ENCODE measurements around the gene VPS9D1. TPM values are rescaled to one million over a fixed set of nuclear protein-coding genes. Genes with fewer than 3 reads are reported as not detected.
A peak's percentile ranks its signal among the peaks of the same experiment; 100 is the strongest.

The VPS9D1 gene
- total RNA-seq, 2 donors from 2014 or later = 9.0 to 11.0 TPM

DNA sequence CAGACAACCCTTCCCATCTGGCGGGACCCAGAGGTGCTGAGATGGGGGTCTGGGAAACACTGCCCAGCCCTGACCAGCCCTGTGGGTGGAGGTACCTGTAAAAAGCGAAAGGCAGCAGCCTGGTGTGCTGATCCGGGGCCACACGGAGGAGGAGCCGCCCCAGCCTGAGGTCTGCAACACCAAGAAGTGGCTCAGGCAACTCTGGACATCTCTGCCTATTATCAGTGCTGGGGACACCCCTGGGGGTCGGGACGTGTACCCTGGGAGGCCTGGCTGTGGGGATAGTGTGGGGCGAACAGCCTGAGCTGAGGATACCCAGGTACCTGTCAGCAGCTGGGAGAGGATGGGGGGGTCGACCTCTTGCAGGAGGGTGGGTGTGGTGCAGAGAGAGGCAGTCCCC, 18.7 kb upstream of the VPS9D1 start:
- ATAC-seq (no peak), DNase-seq (ENCODE audit: low spot score) (no peak)
- peak overlapping the region in 1 of 2 donors; percentile 72 for H3K27ac Mint-ChIP-seq
- no peak overlapping the region for H3K4me3 Mint-ChIP-seq
- H3K36me3 Mint-ChIP-seq = no peaks in the 10 kb centered on the region
- no peaks in the 10 kb centered on the region for H3K9me3 Mint-ChIP-seq
- H3K27me3 Mint-ChIP-seq = no peaks in the 10 kb centered on the region
- peaks cover 14 to 29% of the 10 kb centered on the region in 2 donors for H3K4me1 Mint-ChIP-seq (ENCODE audit: low read depth in 2 of 2)

DNA sequence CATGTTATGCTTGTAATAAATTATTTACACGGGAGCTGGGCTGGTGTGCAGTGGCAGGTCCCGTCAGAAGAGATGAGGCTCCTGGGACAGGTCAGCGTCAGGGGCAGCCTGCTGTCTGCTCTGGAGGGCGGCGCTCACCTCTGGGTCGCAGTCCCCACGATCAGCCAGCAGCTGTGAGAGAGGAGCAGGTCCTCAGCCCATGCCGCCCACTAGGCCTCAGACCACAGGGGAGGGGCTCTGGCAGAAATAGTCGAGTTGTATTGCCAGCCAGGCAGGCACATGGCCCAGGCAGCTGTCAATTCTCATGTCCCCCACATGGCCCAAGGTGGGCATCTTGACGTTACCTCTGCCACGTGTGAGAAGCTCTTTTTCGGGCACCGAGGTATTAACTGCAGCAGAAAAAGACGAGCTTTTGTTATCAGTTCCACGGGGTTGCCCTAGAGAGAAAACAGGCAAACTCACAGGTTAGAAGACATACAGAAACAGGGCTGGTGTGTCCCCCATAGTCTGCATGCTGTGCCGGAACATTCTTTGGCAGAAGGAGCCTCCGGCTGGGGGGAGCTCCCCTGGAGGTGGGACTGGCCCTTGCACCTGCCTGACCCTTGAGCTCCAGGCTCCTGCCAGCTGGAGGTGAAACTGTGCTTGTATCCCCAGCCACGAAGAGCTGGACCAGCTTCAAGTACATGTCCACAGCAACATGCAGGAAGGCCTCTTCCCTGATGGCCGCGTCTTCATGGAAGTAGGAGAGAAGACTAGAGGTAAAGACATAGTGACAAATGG, 18.0 kb upstream of the VPS9D1 start:
- H3K27ac Mint-ChIP-seq = peak overlapping the region; percentile 71 to 72
- H3K36me3 Mint-ChIP-seq = no peaks in the 10 kb centered on the region
- DNase-seq (ENCODE audit: low spot score) (no peak), ATAC-seq (no peak)
- H3K27me3 Mint-ChIP-seq = no peaks in the 10 kb centered on the region
- H3K4me1 Mint-ChIP-seq (ENCODE audit: low read depth in 2 of 2) = peaks cover 14 to 30% of the 10 kb centered on the region in 2 donors
- no peak overlapping the region for H3K4me3 Mint-ChIP-seq
- no peaks in the 10 kb centered on the region for H3K9me3 Mint-ChIP-seq

GRCh38 chr16:89738072-89738377, 17.3 kb upstream of the VPS9D1 start:
- peak overlapping the region; percentile 47 for H3K4me3 Mint-ChIP-seq
- ATAC-seq (peak in 1 of 2 donors; percentile 52), DNase-seq (ENCODE audit: low spot score) (no peak)
- H3K27me3 Mint-ChIP-seq = no peaks in the 10 kb centered on the region
- no peaks in the 10 kb centered on the region for H3K9me3 Mint-ChIP-seq
- no peaks in the 10 kb centered on the region for H3K36me3 Mint-ChIP-seq
- H3K4me1 Mint-ChIP-seq (ENCODE audit: low read depth in 2 of 2) = peaks cover 14 to 30% of the 10 kb centered on the region in 2 donors
- H3K27ac Mint-ChIP-seq = peak overlapping the region; percentile 71 to 79

- ATAC-seq (peak; percentile 52 to 68), DNase-seq (ENCODE audit: low spot score) (no peak)
- H3K36me3 Mint-ChIP-seq = no peaks in the 10 kb centered on the region
- H3K27me3 Mint-ChIP-seq = no peaks in the 10 kb centered on the region
- H3K4me1 Mint-ChIP-seq (ENCODE audit: low read depth in 2 of 2) = peaks cover 14 to 32% of the 10 kb centered on the region in 2 donors
- no peaks in the 10 kb centered on the region for H3K9me3 Mint-ChIP-seq
- H3K4me3 Mint-ChIP-seq = peak overlapping the region; percentile 47
- H3K27ac Mint-ChIP-seq = peak overlapping the region; percentile 71 to 79
Measured at GRCh38 chr16:89737341-89738071, 16.8 kb upstream of the VPS9D1 start.

DNA sequence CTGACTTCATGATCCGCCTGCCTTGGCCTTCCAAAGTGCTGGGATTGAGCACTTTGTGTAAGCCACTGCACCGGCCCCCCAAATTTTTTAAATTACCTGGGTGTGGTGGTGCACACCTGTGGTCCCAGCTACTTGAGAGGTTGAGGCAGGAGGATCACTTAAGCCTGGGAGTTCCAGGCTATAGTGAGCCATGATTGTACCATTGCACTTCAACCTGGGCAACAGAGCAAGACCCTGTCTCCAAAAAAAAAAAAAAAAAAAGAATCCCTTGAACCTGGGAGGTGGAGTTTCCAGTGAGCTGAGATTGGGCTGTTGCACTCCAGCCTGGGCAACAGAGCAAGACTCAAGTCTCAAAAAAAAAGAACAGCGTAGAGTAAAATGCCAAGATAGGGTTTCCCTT, 15.9 kb upstream of the VPS9D1 start:
- ATAC-seq (no peak), DNase-seq (ENCODE audit: low spot score) (no peak)
- no peaks in the 10 kb centered on the region for H3K27me3 Mint-ChIP-seq
- H3K36me3 Mint-ChIP-seq = peaks cover 5% of the 10 kb centered on the region
- H3K4me1 Mint-ChIP-seq (ENCODE audit: low read depth in 2 of 2) = peaks cover 19 to 38% of the 10 kb centered on the region in 2 donors
- no peaks in the 10 kb centered on the region for H3K9me3 Mint-ChIP-seq
- peak overlapping the region in 1 of 2 donors; percentile 79 for H3K27ac Mint-ChIP-seq
- H3K4me3 Mint-ChIP-seq = peak overlapping the region; percentile 47

DNA sequence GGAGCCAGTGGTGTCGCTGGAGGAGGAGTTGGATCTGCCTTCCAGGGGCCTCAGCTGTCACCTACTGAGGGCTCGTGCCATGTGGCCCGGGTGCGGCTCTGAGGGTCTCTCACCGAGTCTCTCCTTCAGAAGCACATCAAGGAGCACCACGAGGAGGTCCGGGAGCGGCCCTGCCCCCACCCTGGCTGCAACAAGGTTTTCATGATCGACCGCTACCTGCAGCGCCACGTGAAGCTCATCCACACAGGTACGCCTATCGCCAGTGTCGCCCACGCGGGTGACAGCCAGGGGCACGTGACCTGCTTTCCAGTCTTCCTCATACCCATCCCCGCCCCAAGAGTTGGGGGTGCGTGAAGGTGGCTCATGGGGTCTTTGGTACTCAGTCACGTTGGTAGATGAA, 13.1 kb upstream of the VPS9D1 start:
- DNase-seq (ENCODE audit: low spot score) (no peak), ATAC-seq (no peak)
- peak overlapping the region in 1 of 2 donors; percentile 68 for H3K27ac Mint-ChIP-seq
- no peaks in the 10 kb centered on the region for H3K9me3 Mint-ChIP-seq
- no peak overlapping the region for H3K4me3 Mint-ChIP-seq
- H3K27me3 Mint-ChIP-seq = no peaks in the 10 kb centered on the region
- peaks cover 10% of the 10 kb centered on the region for H3K36me3 Mint-ChIP-seq
- peaks cover 23 to 40% of the 10 kb centered on the region in 2 donors for H3K4me1 Mint-ChIP-seq (ENCODE audit: low read depth in 2 of 2)

- DNase-seq (ENCODE audit: low spot score) (no peak), ATAC-seq (no peak)
- Mint-ChIP-seq H3K9me3 (no peaks in the 10 kb centered on the region), H3K36me3 (peaks cover 10% of the 10 kb centered on the region), H3K4me3 (no peak overlapping the region), H3K27ac (peak overlapping the region; percentile 53 to 83), H3K4me1 (ENCODE audit: low read depth in 2 of 2) (peaks cover 23 to 38% of the 10 kb centered on the region in 2 donors), H3K27me3 (no peaks in the 10 kb centered on the region)
Measured at GRCh38 chr16:89733322-89733721, 12.6 kb upstream of the VPS9D1 start.

GRCh38 chr16:89732918-89733242, 12.2 kb upstream of the VPS9D1 start:
- no peak overlapping the region for H3K4me3 Mint-ChIP-seq
- no peaks in the 10 kb centered on the region for H3K9me3 Mint-ChIP-seq
- H3K36me3 Mint-ChIP-seq = peaks cover 10% of the 10 kb centered on the region
- no peaks in the 10 kb centered on the region for H3K27me3 Mint-ChIP-seq
- ATAC-seq = no peak
- no peak for DNase-seq (ENCODE audit: low spot score)
- peaks cover 21 to 36% of the 10 kb centered on the region in 2 donors for H3K4me1 Mint-ChIP-seq (ENCODE audit: low read depth in 2 of 2)
- peak overlapping the region; percentile 53 to 83 for H3K27ac Mint-ChIP-seq

DNA sequence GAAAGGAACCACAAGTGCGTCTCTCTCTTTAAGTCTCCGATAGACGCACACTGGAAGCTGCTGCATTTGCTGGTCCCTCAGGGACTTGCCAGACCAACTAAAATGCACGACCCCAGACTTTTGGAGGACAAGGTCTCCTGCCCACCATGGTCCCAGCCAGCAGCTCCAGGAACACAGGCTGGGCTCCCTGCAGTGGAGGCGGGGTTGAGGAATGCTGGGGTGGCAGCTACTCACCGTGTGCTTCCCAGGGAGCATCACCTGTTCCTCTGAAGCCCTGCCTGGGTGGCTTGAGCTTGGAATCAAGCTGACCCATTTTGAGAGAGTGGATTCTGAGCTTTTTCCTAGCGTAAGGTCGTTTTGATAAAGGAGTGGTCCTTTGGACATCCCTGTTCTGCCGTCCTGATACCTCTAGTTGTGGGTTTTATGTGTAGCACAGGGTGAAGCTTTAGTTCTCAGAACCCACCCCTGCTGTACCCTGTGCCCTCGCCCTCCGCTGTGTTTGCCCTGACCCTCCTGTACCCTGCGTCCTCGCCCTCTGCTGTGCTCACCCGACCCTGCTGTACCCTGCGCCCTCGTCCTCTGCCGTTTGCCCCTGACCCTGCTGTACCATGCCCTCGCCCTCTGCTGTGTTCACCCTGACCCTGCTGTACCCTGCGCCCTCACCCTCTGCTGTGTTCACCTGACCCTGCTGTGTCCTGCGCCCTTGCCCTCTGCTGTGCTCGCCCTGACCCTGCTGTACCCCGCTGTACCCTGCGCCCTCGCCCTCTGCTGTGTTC, 11.6 kb upstream of the VPS9D1 start:
- ATAC-seq (peak in 1 of 2 donors; percentile 16), DNase-seq (ENCODE audit: low spot score) (no peak)
- Mint-ChIP-seq H3K27me3 (no peaks in the 10 kb centered on the region), H3K9me3 (no peaks in the 10 kb centered on the region), H3K27ac (peak overlapping the region; percentile 53 to 83), H3K4me3 (no peak overlapping the region), H3K4me1 (ENCODE audit: low read depth in 2 of 2) (peaks cover 16 to 34% of the 10 kb centered on the region in 2 donors), H3K36me3 (peaks cover 10% of the 10 kb centered on the region)

GRCh38 chr16:89730610-89731234, 10.0 kb upstream of the VPS9D1 start:
- H3K4me1 Mint-ChIP-seq (ENCODE audit: low read depth in 2 of 2) = peaks cover 9 to 32% of the 10 kb centered on the region in 2 donors
- H3K27me3 Mint-ChIP-seq = no peaks in the 10 kb centered on the region
- DNase-seq (ENCODE audit: low spot score) (no peak), ATAC-seq (no peak)
- peak overlapping the region in 1 of 2 donors; percentile 83 for H3K27ac Mint-ChIP-seq
- no peaks in the 10 kb centered on the region for H3K9me3 Mint-ChIP-seq
- H3K36me3 Mint-ChIP-seq = peaks cover 10% of the 10 kb centered on the region
- no peak overlapping the region for H3K4me3 Mint-ChIP-seq

DNA sequence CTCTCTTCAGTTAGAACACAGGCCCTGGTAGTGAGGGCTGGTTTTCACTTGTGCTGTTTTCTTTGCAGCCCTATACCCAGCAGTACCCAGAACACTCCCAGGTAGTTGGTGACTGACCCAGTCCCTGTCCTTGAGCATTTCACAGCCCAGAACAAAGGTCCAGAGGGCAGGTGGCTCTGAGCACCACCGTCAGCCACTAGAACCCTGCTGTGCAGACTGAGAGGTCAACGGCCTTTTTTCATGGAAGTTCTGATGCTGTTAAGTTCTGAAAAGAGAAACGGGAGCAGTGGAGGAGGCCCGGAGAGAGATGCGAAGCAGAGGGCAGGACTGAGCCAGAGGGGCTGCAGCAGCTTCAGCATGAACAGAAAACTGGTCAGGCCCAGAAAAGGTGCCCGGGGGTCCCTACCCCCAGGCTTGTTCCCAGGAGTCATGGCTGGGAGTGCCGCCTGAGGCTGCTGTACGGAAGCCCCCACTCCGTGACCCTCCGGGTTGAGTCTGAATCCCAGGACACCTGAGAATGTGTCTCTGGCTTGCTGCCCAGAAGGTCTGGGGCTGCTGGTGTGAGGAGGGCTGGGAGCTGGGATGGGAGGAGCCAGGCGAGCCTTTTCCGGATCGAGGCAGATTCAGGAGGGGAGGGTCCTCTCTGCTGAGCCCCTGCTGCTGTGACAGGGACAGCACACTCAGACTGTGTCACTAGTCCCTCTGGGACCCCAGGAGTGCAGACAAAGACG, 9.3 kb upstream of the VPS9D1 start:
- Mint-ChIP-seq H3K4me3 (no peak overlapping the region), H3K27ac (peak overlapping the region in 1 of 2 donors; percentile 57), H3K27me3 (no peaks in the 10 kb centered on the region), H3K36me3 (peaks cover 10% of the 10 kb centered on the region), H3K9me3 (no peaks in the 10 kb centered on the region), H3K4me1 (ENCODE audit: low read depth in 2 of 2) (peaks cover 9 to 32% of the 10 kb centered on the region in 2 donors)
- no peak for DNase-seq (ENCODE audit: low spot score)
- ATAC-seq = no peak

DNA sequence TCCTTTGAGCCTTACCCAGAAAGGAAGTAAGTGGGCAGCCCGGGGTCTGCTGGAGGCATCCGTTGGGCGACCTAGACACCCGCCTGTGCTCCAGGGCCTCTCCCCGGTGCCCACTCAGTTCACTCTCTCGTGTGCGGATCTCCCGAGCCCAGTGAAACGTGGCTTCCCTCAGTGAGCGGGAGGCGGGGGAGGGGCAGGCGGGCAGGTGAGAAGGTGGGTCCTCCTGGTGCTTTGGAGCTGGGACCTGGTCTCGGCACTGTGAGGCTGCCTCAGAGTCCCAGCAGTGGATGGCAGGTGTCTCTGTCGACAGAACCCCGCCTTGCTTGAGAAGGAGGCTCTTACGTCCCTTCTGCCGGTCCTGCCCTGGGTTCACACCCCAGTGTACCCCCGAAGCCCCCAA, 8.6 kb upstream of the VPS9D1 start:
- Mint-ChIP-seq H3K4me3 (no peak overlapping the region), H3K27ac (peak overlapping the region in 1 of 2 donors; percentile 75), H3K27me3 (no peaks in the 10 kb centered on the region), H3K4me1 (ENCODE audit: low read depth in 2 of 2) (peaks cover 14 to 33% of the 10 kb centered on the region in 2 donors), H3K36me3 (peaks cover 10% of the 10 kb centered on the region), H3K9me3 (no peaks in the 10 kb centered on the region)
- no peak for ATAC-seq
- no peak for DNase-seq (ENCODE audit: low spot score)
